Smooth muscle cell (in vitro differentiated cells): Measurements from ENCODE around the gene ATP5PD. TPM values are rescaled to one million over a fixed set of nuclear protein-coding genes. Genes with fewer than 3 reads are reported as not detected.
"Not testable (repeated sequence)": the region's sequence is repeated elsewhere in the genome, so short reads cannot be mapped to it uniquely, and the experiment has no call there.

ENCODE experiments used
- DNase-seq: peaks from one replicate; lab custom pipeline; 2025; ENCODE audit not compliant: unreplicated experiment; lab: John Stamatoyannopoulos, UW
- H2AFZ ChIP-seq: fragments of 200-600 bp; sonication (generic); 2 replicates; pipeline ENCODE4 v1.6.0; 2016; ENCODE audit warnings: antibody characterized with exemption, low read depth, mild to moderate bottlenecking
- H3F3A ChIP-seq: fragments of 200-600 bp; sonication (generic); 2 replicates; pipeline ENCODE4 v1.6.0; 2017; ENCODE audit warnings: antibody characterized with exemption, low read depth
- H3K27ac ChIP-seq: fragments of 200-600 bp; sonication (generic); 2 replicates; pipeline ENCODE4 v1.5.1; 2016; ENCODE audit warnings: low read depth, mild to moderate bottlenecking
- H3K27me3 ChIP-seq: fragments of 200-600 bp; sonication (generic); 2 replicates; pipeline ENCODE4 v1.6.1; 2016; ENCODE audit warnings: low read depth, mild to moderate bottlenecking
- H3K36me3 ChIP-seq: fragments of 200-600 bp; sonication (generic); 2 replicates; pipeline ENCODE4 v1.5.1; 2016; ENCODE audit warnings: low read depth
- H3K4me1 ChIP-seq: fragments of 200-600 bp; sonication (generic); 2 replicates; pipeline ENCODE4 v1.5.1; 2016; ENCODE audit warnings: low read depth
- H3K4me2 ChIP-seq: fragments of 200-600 bp; sonication (generic); 2 replicates; pipeline ENCODE4 v1.6.0; 2016; ENCODE audit warnings: mild to moderate bottlenecking
- H3K4me3 ChIP-seq: fragments of 200-600 bp; sonication (generic); 2 replicates; pipeline ENCODE4 v1.5.1; 2016; ENCODE audit warnings: mild to moderate bottlenecking
- H3K79me2 ChIP-seq: fragments of 200-600 bp; sonication (generic); 2 replicates; pipeline ENCODE4 v1.6.0; 2016; ENCODE audit warnings: low read depth, mild to moderate bottlenecking
- H3K9ac ChIP-seq: fragments of 200-600 bp; sonication (generic); 2 replicates; pipeline ENCODE4 v1.6.0; 2016; ENCODE audit warnings: low read depth
- H3K9me3 ChIP-seq: fragments of 200-600 bp; sonication (generic); replicated peaks from 2 replicates; pipeline ENCODE4 v1.5.1; 2016; ENCODE audit warnings: low read depth
- H4K20me1 ChIP-seq: fragments of 200-600 bp; sonication (generic); 2 replicates; pipeline ENCODE4 v1.6.0; 2016; ENCODE audit warnings: low read depth
- WGBS: methylation state at CpG from one replicate; pipeline ENCODE4 v1.1.7; 2016; ENCODE audit warnings: low lambda C conversion rate; 5-methylcytosine and 5-hydroxymethylcytosine counted together
- polyA plus RNA-seq: library from polyadenylated mRNA; unstranded; fragments of >200 nt; fragmentation: Nextera tagmentation; extraction: Ambion mirVana; gene quantifications from 2 replicates; pipeline ENCODE4 v1.2.1, GENCODE V29; 2016
- total RNA-seq: library from RNA; depleted of rRNA; stranded (reverse); fragments of >200 nt; gene quantifications from 2 replicates; pipeline ENCODE4 v1.2.3, GENCODE V29; 2014
- TF ChIP-seq, protein P1 (sequence below): fragments of 200-600 bp; sonication (generic); IDR thresholded peaks from 2 replicates; pipeline ENCODE4 v1.5.1; 2017; ENCODE audit warnings: borderline replicate concordance, mild to moderate bottlenecking, antibody characterized with exemption; ENCODE audit not compliant: insufficient read depth, poor library complexity, severe bottlenecking

Gene ATP5PD
- total and polyA plus RNA-seq, 2 experiments from 2014 or later = 309 to 318 TPM

GRCh38 chr17:75074532-75074931 is 27.8 kb upstream of the ATP5PD start:
- TF ChIP-seq, protein P1, sequence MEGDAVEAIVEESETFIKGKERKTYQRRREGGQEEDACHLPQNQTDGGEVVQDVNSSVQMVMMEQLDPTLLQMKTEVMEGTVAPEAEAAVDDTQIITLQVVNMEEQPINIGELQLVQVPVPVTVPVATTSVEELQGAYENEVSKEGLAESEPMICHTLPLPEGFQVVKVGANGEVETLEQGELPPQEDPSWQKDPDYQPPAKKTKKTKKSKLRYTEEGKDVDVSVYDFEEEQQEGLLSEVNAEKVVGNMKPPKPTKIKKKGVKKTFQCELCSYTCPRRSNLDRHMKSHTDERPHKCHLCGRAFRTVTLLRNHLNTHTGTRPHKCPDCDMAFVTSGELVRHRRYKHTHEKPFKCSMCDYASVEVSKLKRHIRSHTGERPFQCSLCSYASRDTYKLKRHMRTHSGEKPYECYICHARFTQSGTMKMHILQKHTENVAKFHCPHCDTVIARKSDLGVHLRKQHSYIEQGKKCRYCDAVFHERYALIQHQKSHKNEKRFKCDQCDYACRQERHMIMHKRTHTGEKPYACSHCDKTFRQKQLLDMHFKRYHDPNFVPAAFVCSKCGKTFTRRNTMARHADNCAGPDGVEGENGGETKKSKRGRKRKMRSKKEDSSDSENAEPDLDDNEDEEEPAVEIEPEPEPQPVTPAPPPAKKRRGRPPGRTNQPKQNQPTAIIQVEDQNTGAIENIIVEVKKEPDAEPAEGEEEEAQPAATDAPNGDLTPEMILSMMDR = no peak
- H3K9me3 ChIP-seq = no peaks in the 10 kb centered on the region
- peaks cover 14% of the 10 kb centered on the region for H3F3A ChIP-seq
- H3K36me3 ChIP-seq = no peaks in the 10 kb centered on the region
- no peaks in the 10 kb centered on the region for H4K20me1 ChIP-seq
- DNase-seq = no peak
- no peak overlapping the region for H3K4me3 ChIP-seq
- 83% methylated on average over 14 of the region's 14 CpGs for WGBS
- H3K27me3 ChIP-seq = no peaks in the 10 kb centered on the region
- H3K4me2 ChIP-seq = no peak overlapping the region
- no peak overlapping the region for H2AFZ ChIP-seq
- no peak overlapping the region for H3K9ac ChIP-seq
- peaks cover 10% of the 10 kb centered on the region for H3K4me1 ChIP-seq
- no peak overlapping the region for H3K27ac ChIP-seq
- no peaks in the 10 kb centered on the region for H3K79me2 ChIP-seq

GRCh38 chr17:75073618-75074047 is 26.9 kb upstream of the ATP5PD start:
- Histone ChIP-seq H3K79me2 (no peaks in the 10 kb centered on the region), H3K27me3 (no peaks in the 10 kb centered on the region), H3K4me3 (no peak overlapping the region), H3K9me3 (no peaks in the 10 kb centered on the region), H3F3A (peaks cover 5% of the 10 kb centered on the region), H3K4me1 (peaks cover 5% of the 10 kb centered on the region), H4K20me1 (no peaks in the 10 kb centered on the region), H3K9ac (no peak overlapping the region), H2AFZ (no peak overlapping the region), H3K4me2 (no peak overlapping the region), H3K36me3 (no peaks in the 10 kb centered on the region), H3K27ac (no peak overlapping the region)
- DNase-seq = no peak
- TF ChIP-seq, protein P1 = no peak
- 79% methylated on average over 5 of the region's 5 CpGs for WGBS

DNA sequence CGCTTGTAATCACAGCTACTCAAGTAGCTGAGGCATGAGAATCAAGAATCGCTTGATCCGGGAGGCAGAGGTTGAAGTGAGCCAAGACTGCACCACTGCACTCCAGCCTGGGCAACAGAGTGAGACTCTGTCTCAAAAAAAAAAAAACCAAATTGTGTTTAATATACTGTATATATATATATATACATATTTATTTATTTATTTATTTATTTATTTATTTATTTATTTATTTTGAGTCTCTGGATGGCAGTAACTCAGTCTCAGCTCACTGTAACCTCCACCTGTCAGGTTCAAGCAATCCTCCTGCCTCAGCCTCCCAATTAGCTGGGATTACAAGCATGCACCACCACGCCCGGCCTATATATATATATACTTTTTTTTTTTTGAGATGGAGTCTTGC is 26.1 kb upstream of the ATP5PD start:
- not testable (repeated sequence) for H3K27ac ChIP-seq, H3K9ac ChIP-seq, H3K4me1 ChIP-seq, H3K4me3 ChIP-seq, H3K9me3 ChIP-seq, H3K27me3 ChIP-seq, H2AFZ ChIP-seq, H3K4me2 ChIP-seq, H3K79me2 ChIP-seq, H3F3A ChIP-seq, H4K20me1 ChIP-seq, H3K36me3 ChIP-seq, DNase-seq
- WGBS = 97% methylated on average over 5 of the region's 5 CpGs

DNA sequence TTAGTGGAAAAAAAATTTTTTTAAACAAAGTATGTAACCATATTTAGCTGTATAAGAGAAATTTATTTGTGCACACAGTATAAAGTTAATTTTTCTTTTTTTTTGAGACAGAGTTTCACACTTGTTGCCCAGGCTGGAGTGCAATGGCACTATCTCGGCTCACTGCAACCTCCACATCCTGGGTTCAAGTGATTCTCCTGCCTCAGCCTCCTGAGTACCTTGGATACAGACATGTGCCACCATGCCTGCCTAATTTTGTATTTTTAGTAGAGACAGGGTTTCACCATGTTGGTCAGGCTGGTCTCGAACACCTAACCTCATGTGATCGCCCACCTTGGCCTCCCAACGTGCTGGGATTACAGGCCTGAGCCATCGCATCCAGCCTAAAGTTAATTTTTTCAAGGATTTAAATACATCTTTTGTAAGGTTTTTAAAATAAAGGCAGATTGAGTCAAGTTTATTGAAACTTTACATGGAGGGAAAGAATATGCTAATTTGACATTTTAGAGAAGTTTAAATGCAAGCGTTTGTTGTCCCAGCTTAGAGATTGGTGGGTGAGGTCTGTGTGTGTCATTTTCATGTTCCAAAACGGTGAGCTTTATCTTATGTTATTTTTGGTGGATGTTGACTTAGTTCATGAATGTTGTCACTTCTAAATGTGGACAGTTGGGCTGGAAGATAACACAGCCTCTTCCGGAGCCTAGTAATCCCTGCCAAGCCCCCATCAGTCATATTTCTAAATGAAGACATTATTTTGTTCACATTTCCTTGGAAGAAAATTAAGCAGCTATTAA is 24.9 kb upstream of the ATP5PD start:
- H3K27me3 ChIP-seq, H3K36me3 ChIP-seq, H3K4me1 ChIP-seq, H3K4me2 ChIP-seq, H3K9me3 ChIP-seq, H4K20me1 ChIP-seq, H3K9ac ChIP-seq, H3K4me3 ChIP-seq, DNase-seq, H2AFZ ChIP-seq, H3F3A ChIP-seq, H3K79me2 ChIP-seq, H3K27ac ChIP-seq: not testable (repeated sequence)
- 78% methylated on average over 8 of the region's 8 CpGs for WGBS

DNA sequence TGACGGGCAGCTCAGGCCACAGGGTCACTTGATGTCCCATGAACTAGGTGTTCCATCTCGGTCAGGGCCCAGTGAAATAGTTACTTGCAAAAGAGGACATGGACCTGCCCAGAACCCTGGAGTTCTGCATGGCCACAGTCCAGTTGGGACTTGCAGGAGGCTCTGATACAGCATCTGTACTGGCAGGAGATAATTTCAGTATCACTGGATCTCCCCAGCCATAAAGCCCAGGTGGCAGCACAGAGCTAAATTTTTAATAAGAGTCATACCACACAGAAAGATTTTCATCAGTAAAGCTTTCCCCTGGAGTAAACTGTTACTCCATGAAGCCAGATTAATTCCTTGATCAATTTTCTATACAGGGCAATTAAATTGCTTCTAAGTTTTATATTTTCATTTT is 23.0 kb upstream of the ATP5PD start:
- no peak overlapping the region for H3K4me2 ChIP-seq
- no peak overlapping the region for H3K9ac ChIP-seq
- TF ChIP-seq, protein P1 = no peak
- no peaks in the 10 kb centered on the region for H3F3A ChIP-seq
- DNase-seq = no peak
- H3K4me3 ChIP-seq = no peak overlapping the region
- WGBS = 94% methylated on average over 2 of the region's 2 CpGs
- no peaks in the 10 kb centered on the region for H3K36me3 ChIP-seq
- H3K9me3 ChIP-seq = no peaks in the 10 kb centered on the region
- no peak overlapping the region for H3K27ac ChIP-seq
- no peak overlapping the region for H2AFZ ChIP-seq
- H4K20me1 ChIP-seq = no peaks in the 10 kb centered on the region
- H3K79me2 ChIP-seq = no peaks in the 10 kb centered on the region
- H3K27me3 ChIP-seq = no peaks in the 10 kb centered on the region
- no peaks in the 10 kb centered on the region for H3K4me1 ChIP-seq
